Measurements from ENCODE around the gene CENPA.
"Not testable (repeated sequence)": the region's sequence is repeated elsewhere in the genome, so short reads cannot be mapped to it uniquely, and the experiment has no call there.

CENPA gene

DNA sequence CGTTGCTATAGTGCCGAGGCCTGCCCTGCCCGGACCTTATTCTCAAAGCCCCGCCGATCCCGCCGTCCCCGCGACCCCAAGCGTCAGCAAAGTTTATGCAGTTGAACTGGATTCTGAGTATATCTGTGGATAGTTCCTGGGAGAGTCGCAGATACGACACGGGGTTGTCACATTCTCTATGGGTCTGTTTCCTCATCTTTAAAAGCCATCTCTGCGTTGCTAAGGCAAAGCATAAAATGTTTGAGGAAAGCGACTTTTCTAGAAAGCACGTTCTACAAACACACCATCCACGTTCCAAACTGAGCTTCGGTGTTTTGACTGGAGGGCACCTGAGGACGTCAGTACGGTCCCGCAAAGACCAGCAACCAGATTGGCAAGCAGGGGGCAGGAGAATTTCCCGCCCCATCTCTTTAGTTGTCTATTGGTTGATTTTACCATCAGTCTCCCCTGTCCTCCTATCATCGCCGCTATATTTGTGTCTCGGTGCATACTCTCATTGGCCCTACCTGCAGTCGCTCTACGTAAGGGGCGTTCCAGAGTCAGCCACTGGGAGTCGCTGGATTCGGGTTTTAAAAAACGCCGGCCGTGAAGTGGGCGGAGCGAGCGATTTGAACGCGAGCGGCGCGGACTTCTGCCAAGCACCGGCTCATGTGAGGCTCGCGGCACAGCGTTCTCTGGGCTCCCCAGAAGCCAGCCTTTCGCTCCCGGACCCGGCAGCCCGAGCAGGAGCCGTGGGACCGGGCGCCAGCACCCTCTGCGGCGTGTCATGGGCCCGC is at the start of gene CENPA:
CENPA (plus strand) TSS at position 626 of the 776 bp plus-strand sequence; CDS start at position 767, 141 bp downstream.
- DNase-seq (ENCODE audit: low read depth in 2 of 2): peak; percentile 91

- DNase-seq (ENCODE audit: low read depth in 2 of 2): no peak
Observed at GRCh38 chr2:26737221-26737620, 48.6 kb upstream of the CENPA start.

DNA sequence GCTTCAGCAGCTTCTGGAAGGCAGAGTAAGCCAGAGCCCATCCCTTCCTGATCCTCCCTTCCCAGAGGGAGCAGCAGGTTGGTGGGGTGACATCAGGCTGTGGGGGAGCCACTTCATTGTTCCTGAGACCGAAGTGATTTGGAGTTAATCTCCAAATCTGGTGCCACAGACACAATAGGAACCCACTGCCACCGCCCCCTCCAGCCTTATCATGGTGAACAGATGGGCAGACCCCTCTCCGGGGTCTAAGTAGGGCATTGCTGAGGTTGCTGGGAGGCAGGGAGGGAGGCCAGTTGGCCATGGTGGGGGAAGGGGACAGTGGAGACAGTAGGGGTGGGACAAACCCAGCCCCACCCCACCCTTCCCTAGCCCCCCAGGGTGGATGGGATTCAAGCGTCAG is 47.4 kb upstream of the CENPA start:
- no peak for DNase-seq (ENCODE audit: low read depth in 2 of 2)

GRCh38 chr2:26739514-26739913 is 46.3 kb upstream of the CENPA start:
- no peak for DNase-seq (ENCODE audit: low read depth in 2 of 2)

DNA sequence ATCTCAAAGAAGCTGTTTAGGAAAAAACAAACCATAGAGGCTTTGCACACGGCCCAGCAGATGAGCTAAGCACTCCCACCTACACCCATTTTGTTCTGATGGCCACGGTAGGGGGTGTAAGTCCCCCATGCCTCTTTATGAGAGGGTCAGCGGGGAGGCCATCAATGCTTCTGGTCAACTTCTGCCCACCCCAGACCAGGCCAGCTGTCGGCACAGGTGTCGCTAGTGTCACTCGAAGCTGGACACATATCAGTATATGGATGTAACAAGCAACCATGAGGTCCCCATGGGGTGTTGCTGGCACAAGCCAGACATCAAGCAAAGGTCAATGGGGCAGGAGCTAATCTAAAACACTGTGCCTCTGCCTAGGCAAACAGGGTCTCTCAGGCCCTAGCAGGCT is 45.5 kb upstream of the CENPA start:
- DNase-seq (ENCODE audit: low read depth in 2 of 2): no peak

- DNase-seq (ENCODE audit: low read depth in 2 of 2): peak; percentile 15 to 27
Observed at GRCh38 chr2:26740890-26741302, 45.0 kb upstream of the CENPA start.

- no peak for DNase-seq (ENCODE audit: low read depth in 2 of 2)
Observed at GRCh38 chr2:26742048-26742770, 43.6 kb upstream of the CENPA start.

DNA sequence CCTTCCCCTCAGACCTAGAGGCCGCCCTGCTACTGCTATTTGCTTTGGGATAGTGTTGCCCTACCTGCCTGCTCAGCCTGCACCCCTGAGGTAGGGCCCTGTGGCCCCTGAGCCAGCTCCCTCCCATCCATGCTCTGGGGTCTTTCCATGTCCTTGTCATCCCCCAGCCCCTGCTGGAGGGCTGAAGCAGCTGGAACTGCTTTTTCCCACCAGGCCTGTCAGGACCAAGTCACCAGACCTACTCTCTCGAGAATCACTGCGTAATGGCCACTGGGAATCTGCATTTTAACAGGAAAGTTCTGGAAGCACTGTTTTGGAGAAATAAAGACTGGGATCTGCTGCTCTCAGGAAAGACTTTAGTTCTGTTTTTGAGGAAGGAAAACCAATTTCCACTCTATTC is 42.0 kb upstream of the CENPA start:
- no peak for DNase-seq (ENCODE audit: low read depth in 2 of 2)

- DNase-seq (ENCODE audit: low read depth in 2 of 2): no peak
Observed at GRCh38 chr2:26744953-26745352, 40.9 kb upstream of the CENPA start.

DNA sequence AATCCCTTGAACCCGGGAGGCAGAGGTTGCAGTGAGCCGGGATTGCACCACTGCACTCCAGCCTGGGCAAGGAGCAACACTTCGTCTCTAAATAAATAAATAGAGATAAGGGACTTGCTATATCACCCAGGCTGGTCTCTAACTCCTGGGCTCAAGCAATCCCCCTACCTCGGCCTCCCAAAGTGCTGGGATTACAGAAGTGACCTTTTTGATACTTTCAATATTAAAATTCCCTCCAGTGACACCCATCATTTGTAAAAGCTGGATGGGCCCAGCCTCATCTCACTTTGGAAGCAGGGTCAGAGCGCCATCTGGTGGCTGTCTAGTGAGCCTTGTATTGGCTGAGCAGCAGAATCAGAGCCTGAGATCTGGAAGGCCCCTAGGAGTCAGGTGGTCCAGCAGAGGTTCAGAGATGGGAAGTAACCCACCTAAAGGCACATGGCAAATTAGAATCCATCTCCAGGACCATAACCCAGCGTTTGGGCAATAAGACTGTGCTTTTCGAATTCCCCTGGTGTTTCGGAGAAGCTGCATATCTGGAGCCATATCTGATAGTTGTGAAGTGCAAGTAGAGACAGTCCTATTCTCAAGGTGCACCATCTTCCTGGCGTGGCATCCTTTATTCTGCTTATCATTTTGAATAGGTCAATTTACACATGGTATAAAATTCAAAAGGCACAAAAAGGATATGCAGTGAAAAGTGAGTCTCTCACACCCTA is 40.1 kb upstream of the CENPA start:
- DNase-seq (ENCODE audit: low read depth in 2 of 2): peak; percentile 40 to 57

GRCh38 chr2:26746934-26747333 is 38.9 kb upstream of the CENPA start:
- DNase-seq (ENCODE audit: low read depth in 2 of 2): no peak

DNA sequence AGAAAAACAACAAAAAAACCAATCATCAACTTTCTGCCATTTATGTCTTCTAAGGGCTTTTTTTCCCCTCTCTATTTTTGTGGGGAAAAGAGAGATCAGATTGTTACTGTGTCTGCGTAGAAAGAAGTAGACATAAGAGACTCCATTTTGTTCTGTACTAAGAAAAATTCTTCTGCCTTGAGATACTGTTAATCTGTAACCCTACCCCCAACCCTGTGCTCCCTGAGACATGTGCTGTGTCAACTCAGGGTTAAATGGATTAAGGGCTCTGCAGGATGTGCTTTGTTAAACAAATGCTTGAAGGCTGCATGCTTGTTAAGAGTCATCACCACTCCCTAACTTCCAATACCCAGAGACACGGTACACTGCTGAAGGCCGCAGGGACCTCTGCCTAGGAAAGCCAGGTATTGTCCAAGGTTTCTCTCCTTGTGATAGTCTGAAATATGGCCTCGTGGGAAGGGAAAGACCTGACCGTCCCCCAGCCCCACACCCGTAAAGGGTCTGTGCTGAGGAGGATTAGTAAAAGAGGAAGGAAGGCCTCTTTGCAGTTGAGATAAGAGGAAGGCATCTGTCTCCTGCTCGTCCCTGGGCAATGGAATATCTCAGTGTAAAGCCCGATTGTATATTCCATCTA is 36.0 kb upstream of the CENPA start:
- not testable (repeated sequence) for DNase-seq (ENCODE audit: low read depth in 2 of 2)

GRCh38 chr2:26750467-26750866 is 35.4 kb upstream of the CENPA start:
- DNase-seq (ENCODE audit: low read depth in 2 of 2): not testable (repeated sequence)

DNA sequence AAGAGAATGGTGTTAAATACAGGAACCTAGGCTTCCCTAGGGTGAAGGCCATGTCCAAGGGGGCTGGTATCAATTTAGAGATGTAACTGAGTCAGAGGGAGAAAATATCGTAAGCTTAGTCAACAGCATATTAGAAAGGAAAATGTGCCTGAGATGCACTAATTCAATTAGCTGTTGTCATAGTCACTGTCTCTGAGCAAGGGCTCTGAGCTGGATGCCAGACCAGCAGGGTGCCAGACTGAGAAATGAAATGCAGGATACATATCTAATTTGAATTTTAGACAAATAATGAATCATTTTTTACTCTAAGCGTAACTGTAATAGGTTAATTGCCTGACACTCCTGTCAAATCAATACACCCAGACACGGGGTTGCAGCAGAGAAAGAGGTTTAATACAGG is 33.2 kb upstream of the CENPA start:
- no peak for DNase-seq (ENCODE audit: low read depth in 2 of 2)

DNA sequence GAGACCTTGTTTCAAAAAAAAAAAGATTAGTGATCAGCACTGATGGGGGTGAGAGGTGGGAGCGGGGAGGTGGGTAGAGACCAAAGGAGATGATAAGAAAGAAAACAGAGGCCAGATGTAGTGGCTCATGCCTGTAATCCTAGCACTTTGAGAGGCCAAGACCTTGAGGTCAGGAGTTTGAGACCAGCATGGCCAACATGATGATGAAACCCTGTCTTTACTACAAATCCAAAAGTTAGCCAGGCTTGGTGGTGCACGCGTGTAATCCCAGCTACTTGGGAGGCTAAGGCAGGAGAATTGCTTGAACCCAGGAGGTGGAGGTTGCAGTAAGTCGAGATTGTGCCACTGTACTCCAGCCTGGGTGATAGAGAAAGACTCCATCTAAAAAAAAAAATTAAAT is 31.3 kb upstream of the CENPA start:
- no peak for DNase-seq (ENCODE audit: low read depth in 2 of 2)

- no peak for DNase-seq (ENCODE audit: low read depth in 2 of 2)
Observed at GRCh38 chr2:26754972-26755670, 30.7 kb upstream of the CENPA start.

GRCh38 chr2:26756337-26756736 is 29.5 kb upstream of the CENPA start:
- no peak for DNase-seq (ENCODE audit: low read depth in 2 of 2)

- DNase-seq (ENCODE audit: low read depth in 2 of 2): no peak
Observed at GRCh38 chr2:26757873-26758789, 27.7 kb upstream of the CENPA start.

DNA sequence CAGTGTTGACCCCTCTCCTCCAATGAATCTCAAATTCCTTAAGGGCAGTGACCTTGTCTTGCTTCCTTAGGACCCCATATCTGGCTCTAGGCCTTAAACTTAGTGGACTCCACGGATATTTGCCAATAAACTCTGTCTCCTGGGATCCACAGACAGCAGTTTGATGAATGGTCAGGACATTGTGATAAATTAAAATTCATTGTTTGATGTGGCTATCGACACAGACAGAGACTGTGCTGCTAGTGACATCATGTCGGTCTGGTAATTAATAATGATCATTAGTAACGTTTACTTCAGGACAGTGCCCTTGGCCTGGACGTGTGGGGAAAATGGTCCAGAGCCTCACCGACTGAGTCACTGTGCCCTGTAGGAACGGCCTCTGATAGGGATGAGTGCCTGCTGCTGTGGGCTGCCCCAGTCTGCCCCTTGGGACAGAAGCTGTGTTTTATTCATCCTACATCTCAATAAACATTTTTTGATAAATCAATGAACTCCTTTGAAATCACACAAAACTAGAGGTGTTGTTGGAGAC is 27.0 kb upstream of the CENPA start:
- DNase-seq (ENCODE audit: low read depth in 2 of 2): no peak

DNA sequence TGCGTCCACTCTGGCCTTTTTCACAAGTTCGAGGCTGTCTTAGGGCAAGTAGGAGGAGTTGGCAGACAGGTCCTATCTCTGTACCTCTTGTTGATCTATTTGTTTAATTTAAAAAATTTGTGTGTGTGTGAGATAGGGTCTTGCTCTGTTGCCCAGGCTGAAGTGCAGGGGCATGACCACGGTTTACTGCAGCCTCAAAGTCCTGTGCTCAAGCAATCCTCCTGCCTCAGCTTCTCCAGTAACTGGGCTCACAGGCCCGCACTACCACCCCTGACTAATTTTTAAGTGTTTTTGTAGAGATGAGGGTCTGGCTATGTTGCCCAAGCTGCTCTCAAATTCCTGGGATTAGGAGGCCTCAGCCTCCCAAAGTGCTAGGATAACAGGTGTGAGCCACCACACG is 26.0 kb upstream of the CENPA start:
- DNase-seq (ENCODE audit: low read depth in 2 of 2): no peak
